Central memory CD8-positive, alpha-beta T cell (primary cell): Measurements from ENCODE around the gene SYT12.

ENCODE experiments used
- ATAC-seq: fragments of 150-1000 bp; cut with Tn5 transposase; replicated peaks from 2 replicates; pipeline ENCODE4 v1.10.0; 2022; ENCODE audit warnings: mild to moderate bottlenecking, moderate FRiP score, moderate number of reproducible peaks; ENCODE audit not compliant: poor library complexity, severe bottlenecking; ENCODE audit errors: extremely low read depth
- DNase-seq, 2 donors: peaks; one replicate each; pipeline ENCODE4 v3.0.0; 2021; ENCODE audit warnings: low spot score in 2 of 2
- H3K27ac Mint-ChIP-seq: one replicate; pipeline ENCODE4 v1.8.0; 2022; ENCODE audit warnings: low read depth, mild to moderate bottlenecking, moderate library complexity, mixed read lengths
- H3K27me3 Mint-ChIP-seq: one replicate; pipeline ENCODE4 v1.8.0; 2022; ENCODE audit warnings: mixed read lengths
- H3K36me3 Mint-ChIP-seq: one replicate; pipeline ENCODE4 v1.8.0; 2022; ENCODE audit warnings: mild to moderate bottlenecking, moderate library complexity, mixed read lengths; ENCODE audit not compliant: insufficient read depth
- H3K4me1 Mint-ChIP-seq: one replicate; pipeline ENCODE4 v1.8.0; 2022; ENCODE audit warnings: mixed read lengths
- H3K4me3 Mint-ChIP-seq: one replicate; pipeline ENCODE4 v1.8.0; 2022; ENCODE audit warnings: mild to moderate bottlenecking, moderate library complexity, mixed read lengths
- H3K9me3 Mint-ChIP-seq: one replicate; pipeline ENCODE4 v1.8.0; 2022; ENCODE audit warnings: mixed read lengths

Gene SYT12

GRCh38 chr11:67022961-67023956 lies at the start of gene SYT12:
Gene SYT12, plus strand, starts transcription at chr11:67023134. Its CDS starts 7,011 bp downstream, at chr11:67030145.
- no peak for ATAC-seq
- H3K9me3 Mint-ChIP-seq, result no peaks in the 10 kb centered on the region
- no peak within 1 kb of the TSS for H3K27ac Mint-ChIP-seq
- H3K4me1 Mint-ChIP-seq, result peaks cover 21% of the 10 kb centered on the region
- H3K36me3 Mint-ChIP-seq, result peaks cover 3% of the 10 kb centered on the region
- DNase-seq, result no peak
- peaks cover 9% of the 10 kb centered on the region for H3K27me3 Mint-ChIP-seq
- H3K4me3 Mint-ChIP-seq, result peak within 1 kb of the TSS; percentile 72

GRCh38 chr11:66973956-66974580 lies 48.9 kb upstream of the SYT12 start:
- Mint-ChIP-seq H3K36me3 (no peaks in the 10 kb centered on the region), H3K4me3 (no peak overlapping the region), H3K27ac (no peak overlapping the region), H3K27me3 (peaks cover 20% of the 10 kb centered on the region), H3K4me1 (no peaks in the 10 kb centered on the region), H3K9me3 (no peaks in the 10 kb centered on the region)
- ATAC-seq, result no peak
- DNase-seq, result no peak

GRCh38 chr11:66974724-66975404 lies 48.1 kb upstream of the SYT12 start, which contains the start of gene C11orf86:
Gene C11orf86, plus strand, starts transcription at chr11:66975304. Its CDS starts 59 bp downstream, at chr11:66975363.
- H3K27me3 Mint-ChIP-seq, result peaks cover 20% of the 10 kb centered on the region
- ATAC-seq (no peak), DNase-seq (no peak)
- no peaks in the 10 kb centered on the region for H3K36me3 Mint-ChIP-seq
- H3K9me3 Mint-ChIP-seq, result no peaks in the 10 kb centered on the region
- H3K4me3 Mint-ChIP-seq, result no peak within 1 kb of the TSS
- no peak within 1 kb of the TSS for H3K27ac Mint-ChIP-seq
- H3K4me1 Mint-ChIP-seq, result no peaks in the 10 kb centered on the region

- no peak for ATAC-seq
- no peaks in the 10 kb centered on the region for H3K4me1 Mint-ChIP-seq
- no peaks in the 10 kb centered on the region for H3K36me3 Mint-ChIP-seq
- H3K9me3 Mint-ChIP-seq, result no peaks in the 10 kb centered on the region
- H3K4me3 Mint-ChIP-seq, result no peak overlapping the region
- H3K27ac Mint-ChIP-seq, result no peak overlapping the region
- peaks cover 19% of the 10 kb centered on the region for H3K27me3 Mint-ChIP-seq
- DNase-seq, result no peak
Observed at GRCh38 chr11:66975405-66976027, 47.4 kb upstream of the SYT12 start.

GRCh38 chr11:66976028-66976467 lies 46.9 kb upstream of the SYT12 start:
- peaks cover 14% of the 10 kb centered on the region for H3K27me3 Mint-ChIP-seq
- H3K27ac Mint-ChIP-seq, result no peak overlapping the region
- no peak for DNase-seq
- H3K36me3 Mint-ChIP-seq, result no peaks in the 10 kb centered on the region
- H3K9me3 Mint-ChIP-seq, result no peaks in the 10 kb centered on the region
- no peak overlapping the region for H3K4me3 Mint-ChIP-seq
- H3K4me1 Mint-ChIP-seq, result no peaks in the 10 kb centered on the region
- ATAC-seq, result no peak

- H3K27ac Mint-ChIP-seq, result no peak overlapping the region
- H3K27me3 Mint-ChIP-seq, result peaks cover 11% of the 10 kb centered on the region
- no peaks in the 10 kb centered on the region for H3K36me3 Mint-ChIP-seq
- DNase-seq (no peak), ATAC-seq (no peak)
- H3K4me3 Mint-ChIP-seq, result no peak overlapping the region
- no peaks in the 10 kb centered on the region for H3K4me1 Mint-ChIP-seq
- no peaks in the 10 kb centered on the region for H3K9me3 Mint-ChIP-seq
Observed at GRCh38 chr11:66976925-66977324, 46.0 kb upstream of the SYT12 start.

- Mint-ChIP-seq H3K27ac (no peak overlapping the region), H3K9me3 (no peaks in the 10 kb centered on the region), H3K4me3 (no peak overlapping the region), H3K36me3 (no peaks in the 10 kb centered on the region), H3K27me3 (peaks cover 11% of the 10 kb centered on the region), H3K4me1 (no peaks in the 10 kb centered on the region)
- DNase-seq (no peak), ATAC-seq (no peak)
Observed at GRCh38 chr11:66978229-66978628, 44.7 kb upstream of the SYT12 start.

GRCh38 chr11:66978717-66979116 lies 44.2 kb upstream of the SYT12 start:
- H3K4me1 Mint-ChIP-seq, result no peaks in the 10 kb centered on the region
- no peaks in the 10 kb centered on the region for H3K9me3 Mint-ChIP-seq
- ATAC-seq, result no peak
- H3K27ac Mint-ChIP-seq, result no peak overlapping the region
- no peak for DNase-seq
- no peak overlapping the region for H3K4me3 Mint-ChIP-seq
- no peaks in the 10 kb centered on the region for H3K36me3 Mint-ChIP-seq
- H3K27me3 Mint-ChIP-seq, result peaks cover 11% of the 10 kb centered on the region

- Mint-ChIP-seq H3K27me3 (peaks cover 14% of the 10 kb centered on the region), H3K9me3 (no peaks in the 10 kb centered on the region), H3K27ac (no peak overlapping the region), H3K4me3 (no peak overlapping the region), H3K36me3 (no peaks in the 10 kb centered on the region), H3K4me1 (no peaks in the 10 kb centered on the region)
- ATAC-seq (no peak), DNase-seq (no peak)
Observed at GRCh38 chr11:66979336-66979980, 43.5 kb upstream of the SYT12 start.

- H3K27me3 Mint-ChIP-seq, result peaks cover 11% of the 10 kb centered on the region
- H3K27ac Mint-ChIP-seq, result no peak overlapping the region
- ATAC-seq (no peak), DNase-seq (no peak)
- no peaks in the 10 kb centered on the region for H3K4me1 Mint-ChIP-seq
- H3K9me3 Mint-ChIP-seq, result no peaks in the 10 kb centered on the region
- H3K4me3 Mint-ChIP-seq, result no peak overlapping the region
- H3K36me3 Mint-ChIP-seq, result no peaks in the 10 kb centered on the region
Observed at GRCh38 chr11:66981976-66982578, 40.9 kb upstream of the SYT12 start.

- DNase-seq (no peak), ATAC-seq (no peak)
- Mint-ChIP-seq H3K9me3 (no peaks in the 10 kb centered on the region), H3K4me3 (no peak overlapping the region), H3K27me3 (peaks cover 11% of the 10 kb centered on the region), H3K4me1 (no peaks in the 10 kb centered on the region), H3K36me3 (no peaks in the 10 kb centered on the region), H3K27ac (no peak overlapping the region)
Observed at GRCh38 chr11:66983275-66983924, 39.5 kb upstream of the SYT12 start.
